ENCODE results near the gene SMOC2.

Gene SMOC2

DNA sequence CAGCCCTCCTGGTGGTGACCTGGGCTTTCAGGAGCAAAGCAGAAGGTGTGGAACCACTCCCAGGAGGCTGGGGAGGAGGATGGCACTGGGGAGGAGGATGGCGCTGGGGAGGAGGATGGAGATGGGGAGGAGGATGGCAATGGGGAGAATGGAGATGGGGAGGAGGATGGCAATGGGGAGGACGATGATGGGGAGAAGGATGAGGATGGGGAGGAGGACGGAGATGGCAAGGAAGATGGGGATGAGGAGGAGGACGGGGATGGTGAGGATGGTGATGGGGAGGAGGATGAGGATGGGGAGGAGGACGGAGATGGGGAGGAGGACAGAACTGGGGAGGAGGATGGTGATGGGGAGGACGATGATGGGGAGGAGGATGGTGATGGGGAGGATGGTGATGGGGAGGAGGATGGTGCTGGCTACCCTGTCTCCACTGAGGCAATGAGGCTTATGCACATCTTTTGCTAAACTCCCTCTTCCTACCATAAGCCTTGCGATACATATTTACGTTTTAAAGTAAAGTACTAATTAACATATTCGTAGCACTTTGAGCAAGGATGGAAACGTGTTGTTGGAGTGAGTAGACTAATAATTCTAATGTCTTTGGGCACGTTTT lies 7.4 kb downstream of the SMOC2 start:
- DNase-seq (ENCODE audit: low read depth): no peak

DNA sequence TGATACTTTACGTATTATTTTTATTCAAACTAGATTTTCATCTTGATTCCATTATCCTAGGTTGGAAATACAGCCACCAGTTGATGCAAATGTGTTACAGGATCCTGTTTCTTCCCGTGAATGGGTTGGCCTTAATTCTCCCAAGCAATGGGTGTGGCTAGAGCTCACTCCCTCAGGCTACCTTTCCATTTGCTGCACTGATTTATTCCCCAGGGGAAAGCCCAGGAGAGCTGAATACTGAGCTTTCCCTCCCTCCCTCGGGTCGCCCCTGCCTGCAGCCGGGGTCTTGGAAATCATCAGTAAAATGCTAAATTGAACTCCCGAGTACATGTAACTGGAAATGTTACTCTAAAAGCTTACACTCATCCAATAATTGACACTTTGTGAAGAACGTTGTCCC lies 9.9 kb downstream of the SMOC2 start:
- DNase-seq (ENCODE audit: low read depth): no peak

DNA sequence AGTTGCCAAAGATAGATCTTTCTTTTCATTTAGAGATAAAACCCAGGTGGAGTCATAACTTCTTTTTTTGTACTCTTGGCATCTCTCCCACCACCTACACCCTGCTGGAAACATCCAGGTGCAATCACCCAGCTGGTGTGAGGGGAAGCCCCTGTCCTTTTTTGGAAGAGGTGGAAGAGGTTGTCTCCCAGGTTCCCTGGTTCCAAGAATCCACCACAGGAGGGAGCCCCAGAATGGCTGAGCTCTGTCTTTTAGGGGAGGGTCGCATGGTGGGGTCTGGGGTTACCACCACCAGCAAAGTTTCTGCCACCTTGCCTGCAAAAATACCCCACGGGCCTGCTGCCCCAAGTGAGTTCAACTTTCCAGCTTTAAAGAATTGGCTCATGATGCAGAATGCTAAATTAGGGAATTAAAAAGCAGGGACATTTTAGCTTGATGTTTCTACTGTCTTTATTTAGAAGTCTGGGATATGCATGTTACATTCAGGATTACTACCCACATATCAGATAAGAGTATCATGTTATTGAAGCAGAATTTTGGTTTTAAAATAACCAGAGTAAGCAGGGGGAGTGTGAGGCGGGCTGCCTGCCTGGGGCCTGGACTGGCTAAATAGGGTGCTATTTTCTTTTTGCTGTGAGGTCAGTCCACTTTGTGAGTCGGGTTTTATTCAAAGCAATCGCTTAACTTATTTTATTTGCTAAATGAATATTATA lies 11.0 kb downstream of the SMOC2 start:
- DNase-seq (ENCODE audit: low read depth): no peak

DNA sequence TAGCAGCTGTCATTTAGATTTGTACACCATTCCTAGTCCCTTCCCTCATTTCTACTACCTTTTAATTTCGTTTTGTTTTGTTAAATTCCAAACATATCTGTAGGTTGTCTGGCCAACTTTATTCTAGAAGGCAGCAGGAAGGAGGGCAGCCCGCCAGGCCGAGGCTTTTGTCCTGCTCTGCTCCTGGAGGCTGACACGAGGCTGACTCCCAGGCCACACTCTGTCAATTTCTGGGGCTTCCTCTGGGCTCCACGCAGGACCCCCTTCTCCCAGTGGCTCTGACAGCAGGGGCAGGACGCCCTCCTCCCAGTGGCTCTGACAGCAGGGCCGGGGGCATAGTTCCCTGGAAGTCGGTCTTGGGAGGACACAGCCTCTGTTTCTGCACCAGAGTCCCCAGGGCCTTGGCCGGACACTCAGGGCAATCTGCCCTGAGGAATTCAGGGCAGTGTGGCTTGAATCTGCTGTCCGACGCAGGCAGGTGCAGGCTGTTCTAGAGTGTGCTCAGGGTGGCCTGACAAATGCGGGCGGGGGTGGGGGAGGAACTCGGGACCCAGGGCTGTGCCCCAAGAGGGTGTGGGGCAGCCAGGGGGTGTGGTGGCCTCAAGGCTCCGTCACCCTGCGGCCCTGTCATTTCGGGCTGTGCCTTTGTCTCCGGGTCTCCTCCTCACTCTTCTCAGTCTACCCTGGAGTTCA lies 11.8 kb downstream of the SMOC2 start:
- no peak for DNase-seq (ENCODE audit: low read depth)

DNA sequence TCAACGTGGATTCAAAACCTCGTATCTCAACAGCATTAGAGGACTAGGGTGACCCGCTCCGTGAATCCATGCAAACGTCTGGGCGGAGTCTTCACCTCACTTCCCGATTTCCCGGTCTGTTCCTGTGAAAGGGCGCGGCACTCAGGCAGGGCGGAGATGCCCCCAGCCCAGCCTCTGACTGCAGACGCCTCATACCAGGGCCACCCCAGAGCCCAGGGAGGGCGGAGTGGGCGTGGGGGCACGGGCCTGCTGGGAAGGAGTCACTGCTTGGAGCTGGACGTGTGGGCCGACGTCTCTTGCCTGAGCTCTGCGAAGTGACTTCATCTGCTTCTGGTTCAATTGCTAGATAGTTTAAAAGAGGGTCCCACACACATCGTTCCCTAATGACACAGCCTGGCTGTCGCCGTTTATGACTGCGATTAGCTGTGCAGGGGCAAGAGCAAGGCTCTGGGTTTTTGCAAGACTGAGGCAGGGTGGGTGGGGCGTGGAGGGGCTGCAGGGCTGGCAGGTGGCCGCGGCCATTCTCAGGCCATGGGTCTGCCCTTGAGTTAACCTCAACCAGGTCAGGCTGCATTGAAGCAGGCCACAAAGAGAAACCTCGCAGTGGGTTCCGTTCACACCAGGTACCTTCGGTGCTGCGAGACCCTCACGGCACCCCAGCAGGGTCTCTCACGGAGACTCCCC lies 15.0 kb downstream of the SMOC2 start:
- DNase-seq (ENCODE audit: low read depth): no peak

DNA sequence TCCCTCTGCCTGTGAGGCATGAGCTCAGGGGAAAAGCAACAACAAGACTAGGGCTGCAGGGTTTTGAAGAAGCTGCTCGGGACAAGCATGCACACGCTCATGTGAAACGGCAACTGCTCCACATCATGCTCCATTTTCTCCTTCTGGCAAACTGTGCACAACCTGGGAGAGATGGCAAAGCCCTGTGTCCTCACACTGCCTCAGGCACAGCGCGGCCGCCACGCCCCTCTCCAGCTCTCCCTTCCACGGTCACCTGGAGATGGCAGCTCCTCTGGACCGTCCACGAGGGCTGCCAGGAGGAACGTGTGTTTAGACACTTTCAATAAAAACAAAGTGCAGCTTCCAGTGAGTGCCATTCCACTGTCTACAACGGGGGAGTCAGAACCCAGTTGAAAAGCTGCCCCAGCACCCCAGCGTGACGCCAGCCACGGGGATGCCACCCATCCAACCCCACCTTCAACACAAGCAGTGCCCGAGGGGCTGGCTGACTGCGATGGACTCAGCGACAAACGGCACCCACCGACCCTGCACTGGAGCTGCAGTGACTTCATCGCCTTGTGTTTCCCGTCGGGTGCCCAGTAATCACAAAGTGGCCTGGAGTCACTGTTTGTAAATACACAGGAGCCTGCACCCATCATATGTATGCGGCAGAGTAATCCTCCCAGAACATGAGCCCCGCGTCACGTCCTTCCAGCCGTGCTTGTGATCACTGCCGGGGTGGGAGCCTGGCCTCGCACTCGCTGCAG lies 16.1 kb downstream of the SMOC2 start:
- no peak for DNase-seq (ENCODE audit: low read depth)

DNA sequence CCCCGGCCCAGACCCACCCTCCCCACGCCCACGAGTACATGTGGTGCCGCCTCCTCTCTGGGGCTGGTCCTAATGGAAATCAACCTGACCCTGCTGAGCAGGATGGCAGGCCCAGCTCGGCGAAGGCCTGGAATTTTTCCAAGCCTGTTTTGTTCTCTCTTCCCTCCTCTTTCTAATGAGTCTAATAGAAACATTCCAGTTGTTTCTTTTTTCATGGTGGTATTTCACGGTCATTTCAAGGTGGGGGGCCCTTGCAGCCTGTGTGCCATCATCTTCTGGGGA lies 16.6 kb downstream of the SMOC2 start:
- DNase-seq (ENCODE audit: low read depth): no peak

DNA sequence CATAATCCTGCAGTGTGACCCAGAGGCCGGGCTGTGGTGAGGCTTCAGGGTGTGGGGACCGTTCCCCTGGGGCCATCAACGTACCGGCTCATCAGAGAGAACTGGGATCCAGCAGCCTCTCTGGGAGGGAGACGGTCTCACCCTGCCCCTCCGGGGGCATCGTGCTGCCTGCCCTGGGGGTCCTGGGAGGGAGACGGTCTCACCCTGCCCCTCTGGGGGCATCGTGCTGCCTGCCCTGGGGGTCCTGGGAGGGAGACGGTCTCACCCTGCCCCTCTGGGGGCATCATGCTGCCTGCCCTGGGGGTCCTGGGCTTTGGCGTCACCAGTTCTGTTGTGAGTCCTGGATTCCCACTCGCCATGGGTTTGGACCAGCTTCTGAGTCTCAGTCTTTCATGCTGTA lies 17.1 kb downstream of the SMOC2 start:
- no peak for DNase-seq (ENCODE audit: low read depth)

DNA sequence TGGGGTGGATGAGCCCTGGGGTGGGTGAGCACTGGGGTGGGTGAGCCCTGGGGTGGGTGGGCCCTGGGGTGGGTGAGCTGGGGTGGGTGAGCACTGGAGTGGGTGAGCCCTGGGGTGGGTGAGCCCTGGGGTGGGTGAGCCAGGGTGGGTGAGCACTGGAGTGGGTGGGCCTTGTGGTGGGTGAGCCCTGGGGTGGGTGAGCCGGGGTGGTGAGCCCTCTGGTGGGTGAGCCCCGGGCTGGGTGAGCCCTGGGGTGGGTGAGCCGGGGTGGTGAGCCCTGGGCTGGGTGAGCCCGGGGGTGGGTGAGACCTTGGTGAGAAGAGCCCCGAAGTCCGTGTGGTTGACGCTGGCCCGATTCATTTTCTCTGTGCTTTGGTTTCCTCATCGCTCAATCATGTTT lies 18.6 kb downstream of the SMOC2 start:
- DNase-seq (ENCODE audit: low read depth): no peak

DNA sequence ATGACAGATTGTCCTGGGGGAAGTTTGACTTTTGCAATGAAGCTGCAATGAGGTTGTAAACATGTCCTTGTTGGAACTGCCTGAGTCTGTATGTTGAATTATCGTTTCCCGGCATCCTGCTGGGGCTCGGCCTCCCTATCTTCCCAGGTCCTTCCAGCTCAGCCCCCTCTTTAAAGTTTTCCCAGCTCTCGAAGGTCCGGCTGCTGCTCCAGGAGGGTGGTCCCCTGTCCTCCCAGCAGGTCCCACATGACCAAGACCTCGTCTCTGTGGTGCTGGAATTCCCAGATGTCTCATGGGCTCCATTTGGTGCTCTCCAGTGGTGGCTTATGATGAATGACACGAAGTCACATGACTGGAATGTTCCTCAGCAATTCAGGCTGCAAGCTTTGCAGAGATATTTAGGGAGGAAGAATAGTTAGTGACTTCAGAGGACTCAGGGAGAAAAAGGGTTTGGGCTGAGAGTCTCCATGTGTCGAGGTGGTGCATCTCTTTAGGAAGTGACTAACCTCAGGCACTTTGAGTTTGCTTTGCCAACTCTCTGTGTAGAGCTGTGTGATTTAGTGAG lies 21.4 kb downstream of the SMOC2 start:
- no peak for DNase-seq (ENCODE audit: low read depth)

DNA sequence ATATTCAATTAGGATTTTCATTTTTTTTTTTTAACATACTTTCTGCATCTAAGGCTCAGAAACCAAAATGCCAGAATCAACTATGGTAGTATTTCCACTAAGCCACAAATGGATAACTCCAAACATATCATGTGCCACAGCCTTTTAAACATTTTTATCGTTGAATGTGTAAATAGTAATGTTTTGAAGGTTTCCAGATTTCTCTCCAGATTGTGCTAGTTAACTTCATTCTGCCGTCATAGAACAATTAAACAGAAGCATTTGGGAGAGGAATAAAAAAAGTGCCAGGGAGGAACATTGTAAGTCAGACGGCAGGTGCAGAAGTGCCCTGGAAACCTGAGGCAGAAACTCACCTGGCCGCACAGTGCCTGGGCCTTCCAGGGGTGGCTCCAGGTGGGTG lies 23.6 kb downstream of the SMOC2 start:
- DNase-seq (ENCODE audit: low read depth): no peak

DNA sequence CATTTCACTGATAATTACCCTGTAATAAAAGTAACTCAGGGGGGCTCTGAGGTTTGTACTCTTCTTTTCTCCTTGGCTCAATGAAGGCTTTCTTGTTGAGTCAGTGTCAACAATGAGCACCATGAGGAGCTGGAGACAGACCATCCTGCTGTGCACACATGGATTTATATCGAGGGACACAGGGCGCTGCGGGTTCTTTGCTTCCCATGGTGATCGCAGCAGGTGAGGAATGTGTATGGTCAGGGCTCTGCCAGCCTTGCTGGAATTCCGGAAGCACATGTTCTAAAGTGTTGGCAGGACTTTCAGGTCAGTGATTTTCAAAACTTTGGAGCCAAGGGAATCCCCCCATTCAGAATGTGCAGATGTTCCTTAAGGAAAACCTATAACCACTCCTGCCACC lies 27.1 kb downstream of the SMOC2 start:
- DNase-seq (ENCODE audit: low read depth): no peak

DNA sequence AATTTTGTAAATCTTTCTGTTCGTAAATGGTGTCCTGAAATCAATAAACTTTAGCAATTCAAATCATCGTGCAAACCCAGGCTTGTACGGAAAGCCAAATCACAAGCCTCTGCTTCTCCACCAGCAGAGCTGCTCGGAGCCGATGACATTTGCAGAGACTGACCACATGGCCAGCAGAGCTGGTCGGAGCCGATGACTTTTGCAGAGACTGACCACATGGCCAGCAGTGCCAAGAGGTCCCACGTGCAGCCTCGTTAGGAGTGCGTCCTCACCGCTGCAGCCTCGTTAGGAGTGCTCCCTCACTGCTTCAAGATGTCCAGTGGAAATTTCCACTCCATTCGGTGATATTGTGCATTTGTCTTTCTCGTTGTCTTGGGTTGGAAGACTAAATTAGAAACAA lies 28.5 kb downstream of the SMOC2 start:
- DNase-seq (ENCODE audit: low read depth): no peak

DNA sequence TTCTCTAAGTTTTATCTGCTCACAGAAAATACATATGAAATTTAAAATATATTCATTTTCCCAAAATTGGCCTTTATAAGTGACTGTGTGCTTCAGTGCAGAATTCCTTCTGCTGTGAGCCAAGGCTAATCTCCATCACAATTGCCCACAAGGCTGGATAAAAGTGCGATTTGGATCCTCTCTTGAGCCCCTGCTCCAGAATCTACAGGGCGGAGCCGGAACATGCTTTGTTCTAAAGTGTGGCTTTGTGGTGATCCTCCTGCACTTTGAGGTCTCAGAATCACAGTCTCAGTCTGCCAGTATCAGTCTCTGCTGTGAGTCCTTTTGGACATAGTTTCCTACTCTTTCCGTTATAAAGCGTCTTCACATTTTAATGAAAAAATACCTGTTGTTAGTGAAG lies 28.9 kb downstream of the SMOC2 start:
- no peak for DNase-seq (ENCODE audit: low read depth)

DNA sequence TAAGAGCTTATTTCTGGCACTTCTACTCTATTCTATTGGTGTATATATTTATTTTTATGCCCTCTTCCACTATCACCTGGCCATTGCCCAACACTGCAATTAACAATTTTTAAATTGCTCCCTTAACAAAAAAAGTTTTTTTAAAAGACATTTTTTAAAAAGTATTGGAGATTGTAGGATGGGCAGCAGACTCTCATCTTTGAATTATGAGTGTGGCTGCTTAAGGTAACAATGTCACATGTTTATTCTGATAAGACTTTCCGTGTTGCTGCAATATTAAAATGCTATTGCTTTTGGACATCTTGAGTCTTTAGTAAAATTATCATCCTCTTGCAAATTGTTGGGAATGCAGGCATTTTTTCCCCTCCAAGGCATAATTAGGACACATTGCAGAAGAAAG lies 31.4 kb downstream of the SMOC2 start:
- DNase-seq (ENCODE audit: low read depth): no peak

DNA sequence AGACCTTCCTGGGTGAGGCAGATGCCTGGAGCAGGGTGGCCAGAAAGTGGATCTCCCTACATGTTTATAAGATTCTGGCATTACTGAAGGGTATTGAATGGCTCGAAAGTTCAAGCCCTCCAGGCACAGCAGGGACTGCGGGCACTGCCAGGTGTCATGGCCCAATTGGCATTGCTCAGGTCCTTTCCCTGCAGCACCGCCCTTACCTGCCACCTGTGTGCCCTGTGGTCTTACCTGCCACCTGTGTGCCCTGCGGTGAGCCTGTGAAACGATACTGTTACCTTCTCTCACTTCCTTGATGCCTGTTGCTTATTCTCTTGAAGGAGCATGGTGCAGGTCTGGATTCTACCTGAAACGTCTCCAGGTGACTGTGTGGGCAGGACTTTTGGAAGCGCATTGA lies 32.2 kb downstream of the SMOC2 start:
- DNase-seq (ENCODE audit: low read depth): no peak

DNA sequence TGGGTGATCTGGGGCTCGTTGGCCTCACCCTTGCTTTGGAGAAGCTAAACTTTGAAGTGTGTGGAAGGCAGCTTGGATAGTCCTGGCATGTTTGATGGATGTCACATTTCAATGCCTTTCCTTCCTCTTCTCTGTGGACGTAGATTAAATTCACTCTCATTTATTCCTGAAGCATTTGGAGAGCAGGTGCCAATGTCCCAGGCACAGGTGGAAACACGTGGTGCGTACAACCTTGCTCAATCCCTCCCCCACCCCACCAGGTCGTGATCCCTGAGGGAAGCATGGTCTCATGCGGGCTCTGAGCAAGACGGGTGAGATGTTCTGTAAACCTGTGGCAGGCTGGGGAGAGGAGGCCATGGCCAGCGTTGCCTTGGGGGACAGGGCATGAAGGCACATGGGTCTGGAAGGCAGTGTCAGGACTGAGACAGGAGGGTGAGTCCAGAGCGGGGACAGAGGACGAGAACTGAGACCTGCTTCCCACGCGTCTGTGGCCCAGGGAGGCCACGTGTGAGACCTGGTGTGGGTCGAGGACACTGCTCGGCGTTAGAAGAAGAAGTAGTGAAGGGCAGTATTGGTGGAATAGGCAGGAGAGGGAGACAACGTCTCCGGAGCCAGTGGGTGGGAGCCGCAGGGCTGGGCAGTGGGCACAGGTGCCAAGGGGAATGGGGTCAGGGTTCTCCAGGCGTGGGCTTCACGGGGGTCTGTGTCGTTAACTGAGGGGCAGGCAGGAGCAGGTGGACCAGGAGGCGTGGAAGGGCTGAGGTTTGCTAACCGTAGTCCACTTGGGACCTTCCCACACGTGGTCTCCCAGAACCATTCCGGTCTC lies 34.4 kb downstream of the SMOC2 start:
- no peak for DNase-seq (ENCODE audit: low read depth)

DNA sequence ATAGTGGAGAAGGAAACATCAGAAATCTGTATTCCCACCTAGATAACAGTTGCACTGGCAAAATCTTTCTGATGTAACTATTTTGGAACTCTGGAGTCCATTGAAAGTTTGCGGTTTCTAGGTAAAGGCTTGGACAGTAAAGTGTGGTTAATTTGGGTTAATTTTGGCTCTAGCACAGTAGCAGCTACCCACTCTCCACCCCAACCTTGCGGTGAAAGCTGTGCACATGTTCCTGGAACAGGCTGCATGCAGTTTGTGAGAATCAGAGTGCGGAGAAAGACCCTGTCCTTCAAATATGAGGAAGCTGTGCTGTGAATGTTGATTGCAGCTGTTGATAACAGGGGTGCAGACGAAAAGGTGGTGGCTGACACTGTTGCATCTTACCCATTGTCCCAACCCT lies 38.4 kb downstream of the SMOC2 start:
- no peak for DNase-seq (ENCODE audit: low read depth)

DNA sequence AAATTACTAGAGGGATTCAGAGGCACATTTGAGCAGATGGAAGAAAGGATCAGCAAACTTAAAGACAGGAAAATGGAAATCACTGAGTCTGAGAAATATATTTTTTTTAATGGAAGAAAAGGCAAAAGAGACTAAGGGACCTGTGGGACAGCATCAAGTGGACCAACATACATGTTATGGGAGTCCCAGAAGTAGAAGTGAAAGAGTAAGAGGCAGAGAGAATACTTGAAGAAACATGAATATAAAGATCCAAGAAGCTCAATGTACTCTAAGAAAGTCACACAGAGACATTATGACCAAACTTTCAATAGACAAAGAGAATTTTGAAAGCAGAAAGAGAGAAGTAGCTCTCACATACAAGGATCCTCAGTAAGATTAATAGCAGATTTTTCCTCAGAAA lies 39.5 kb downstream of the SMOC2 start:
- no peak for DNase-seq (ENCODE audit: low read depth)

DNA sequence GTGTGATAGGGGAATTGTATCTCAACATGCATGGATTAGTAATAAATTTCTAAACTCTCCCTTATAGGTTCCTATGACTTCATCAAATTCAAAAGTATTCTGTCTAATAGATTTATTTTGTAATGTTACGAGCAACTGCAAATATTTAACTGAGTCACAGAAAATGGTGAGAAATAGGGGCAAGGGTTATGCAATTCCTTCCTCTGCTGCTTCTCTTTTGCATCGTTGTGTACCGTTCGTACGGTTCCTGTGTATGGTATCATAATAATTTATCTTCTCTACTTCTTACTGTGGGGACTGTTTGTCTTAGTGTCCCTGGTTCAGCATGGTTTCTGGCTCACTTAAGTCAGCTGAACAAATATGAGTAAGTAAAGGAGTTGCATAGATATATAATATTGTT lies 44.8 kb downstream of the SMOC2 start:
- DNase-seq (ENCODE audit: low read depth): no peak

DNA sequence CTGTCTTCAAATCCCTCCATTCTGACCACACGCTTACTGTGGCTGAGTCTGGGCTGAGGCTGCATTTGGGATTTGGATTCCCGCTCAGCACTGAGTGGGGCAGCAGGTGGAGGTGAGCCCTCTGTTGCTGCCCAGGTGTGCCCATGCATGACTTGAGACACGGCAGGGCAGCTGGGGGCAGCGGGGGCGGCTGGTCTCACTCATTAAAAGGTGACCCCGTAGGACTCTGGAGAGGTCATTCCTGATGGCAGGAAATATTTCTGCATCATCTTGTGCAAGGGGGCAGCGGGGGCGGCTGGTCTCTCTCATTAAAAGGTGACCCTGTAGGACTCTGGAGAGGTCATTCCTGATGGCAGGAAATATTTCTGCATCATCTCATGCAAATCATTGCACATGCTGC lies 49.8 kb downstream of the SMOC2 start:
- DNase-seq (ENCODE audit: low read depth): no peak

Measured in ELR (cell line).